H1 (cell line): ENCODE data around the gene SPDYA. TPM values are rescaled to one million over a fixed set of nuclear protein-coding genes. Genes with fewer than 3 reads are reported as not detected.

Experiments
- GTF2F1 ChIP-seq: IDR thresholded peaks from 2 replicates; pipeline ENCODE4 v1.6.1; 2012; ENCODE audit warnings: low read depth, low read length, improper control_type of control experiment, borderline replicate concordance
- JUND ChIP-seq: IDR thresholded peaks from 2 replicates; pipeline ENCODE4 v1.6.1; 2011; ENCODE audit warnings: mild to moderate bottlenecking, improper control_type of control experiment, low read length
- SRF ChIP-seq: IDR thresholded peaks from 2 replicates; pipeline ENCODE4 v1.6.1; 2011; ENCODE audit warnings: mild to moderate bottlenecking, low read depth, low read length, moderate library complexity
- polyA plus RNA-seq, 7 experiments: library from polyadenylated mRNA; depleted of rRNA in 3 of 7; stranded (reverse) in 5 of 7; unstranded in 2 of 7; fragments of >200 nt in 5 of 7; fragments of 200-250 nt in 2 of 7; gene quantifications; 1 replicate in 5 of 7; 2 replicates in 1 of 7; 4 replicates in 1 of 7; pipeline versions ENCODE4 v1.2.1 to v1.2.3, GENCODE V29; 2011 to 2013; ENCODE audit warnings: missing spikeins in 2 of 7, mixed read lengths in 2 of 7
- total RNA-seq: library from RNA; stranded (reverse); fragmentation: NEBNext Ultra II Directional; extraction: Animal tissue kit (Norgen Biotek cat#: 25700); gene quantifications from 2 replicates; pipeline ENCODE4 v1.2.1, GENCODE V29; 2021
- TF ChIP-seq, protein P1 (sequence below), 3 experiments: IDR thresholded peaks; 1 replicate in 2 of 3; 2 replicates in 1 of 3; pipeline versions ENCODE4 v1.5.1 to v1.6.1; 2011; ENCODE audit warnings: low read length in 3 of 3, mild to moderate bottlenecking in 3 of 3, inconsistent platforms in 2 of 3, low read depth in 1 of 3, moderate library complexity in 1 of 3; ENCODE audit not compliant: insufficient read depth in 1 of 3; ENCODE audit errors: control extremely low read depth in 1 of 3

SPDYA gene
- total and polyA plus RNA-seq, 2 of the 8 experiments (the other 6 are each of a cell fraction or from before 2014, with no cell fraction given): 0.12 to 0.35 TPM

DNA sequence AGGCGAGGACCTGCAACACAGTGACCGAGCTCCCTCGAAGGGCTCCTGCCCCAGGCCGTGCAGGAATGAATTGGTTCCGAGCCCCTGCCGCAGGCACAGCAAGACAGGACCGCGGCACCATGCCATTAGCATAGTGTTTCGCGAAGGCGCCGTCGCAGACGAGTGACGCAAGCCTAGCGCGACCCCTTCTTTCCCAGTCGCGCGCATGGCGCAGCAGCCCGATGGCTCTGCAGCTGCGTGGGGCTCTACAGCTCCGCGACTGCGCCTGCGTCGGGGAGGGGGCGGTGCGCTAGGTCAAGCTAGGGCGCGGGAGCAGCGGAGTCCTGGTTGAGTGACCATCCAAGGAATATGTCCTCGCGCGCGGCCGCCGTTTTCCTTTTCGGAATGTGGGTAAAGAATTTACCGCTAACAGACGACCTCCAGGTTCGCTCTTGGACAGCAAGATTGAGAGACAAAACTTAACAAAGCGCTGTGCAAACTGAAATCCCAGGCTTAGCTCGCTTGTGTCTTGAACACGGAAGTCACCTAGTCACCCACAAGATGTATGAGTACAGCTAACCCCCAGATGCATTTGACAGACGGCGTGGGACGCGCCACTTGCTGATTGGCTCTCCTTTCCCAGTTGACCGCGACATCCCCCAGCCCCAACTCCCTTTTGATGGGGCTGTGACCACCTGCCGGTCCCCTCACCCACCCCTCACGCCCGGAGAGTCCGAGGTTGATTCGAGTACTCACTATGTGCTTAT is 59.7 kb downstream of the SPDYA start, which contains the start of gene TRMT61B (continued):
- TF ChIP-seq JUND: 0 out of 2 replicates have a peak, but pooled peaks have one; percentile 41
- TF ChIP-seq SRF: peak; percentile 96
- TF ChIP-seq GTF2F1: peak; percentile 65
- TF ChIP-seq, protein P1, sequence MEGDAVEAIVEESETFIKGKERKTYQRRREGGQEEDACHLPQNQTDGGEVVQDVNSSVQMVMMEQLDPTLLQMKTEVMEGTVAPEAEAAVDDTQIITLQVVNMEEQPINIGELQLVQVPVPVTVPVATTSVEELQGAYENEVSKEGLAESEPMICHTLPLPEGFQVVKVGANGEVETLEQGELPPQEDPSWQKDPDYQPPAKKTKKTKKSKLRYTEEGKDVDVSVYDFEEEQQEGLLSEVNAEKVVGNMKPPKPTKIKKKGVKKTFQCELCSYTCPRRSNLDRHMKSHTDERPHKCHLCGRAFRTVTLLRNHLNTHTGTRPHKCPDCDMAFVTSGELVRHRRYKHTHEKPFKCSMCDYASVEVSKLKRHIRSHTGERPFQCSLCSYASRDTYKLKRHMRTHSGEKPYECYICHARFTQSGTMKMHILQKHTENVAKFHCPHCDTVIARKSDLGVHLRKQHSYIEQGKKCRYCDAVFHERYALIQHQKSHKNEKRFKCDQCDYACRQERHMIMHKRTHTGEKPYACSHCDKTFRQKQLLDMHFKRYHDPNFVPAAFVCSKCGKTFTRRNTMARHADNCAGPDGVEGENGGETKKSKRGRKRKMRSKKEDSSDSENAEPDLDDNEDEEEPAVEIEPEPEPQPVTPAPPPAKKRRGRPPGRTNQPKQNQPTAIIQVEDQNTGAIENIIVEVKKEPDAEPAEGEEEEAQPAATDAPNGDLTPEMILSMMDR (IDR thresholded peaks at IDR 0.05; ENCODE audit: control extremely low read depth in 1 of 3, insufficient read depth in 1 of 3, low read depth in 1 of 3, low read length in 3 of 3): no peak
